Kidney (tissue), 14 donors: ENCODE measurements around the gene NXNL2. TPM values are rescaled to one million over a fixed set of nuclear protein-coding genes. Genes with fewer than 3 reads are reported as not detected.

Source experiments
- DNase-seq, 5 donors: peaks; one replicate each; pipeline ENCODE4 v3.0.0-alpha.2; 2013 to 2020
- FAIRE-seq: peaks from 2 replicates; lab custom pipeline; 2012; peaks lifted over from hg19 to GRCh38; lab: Jason Lieb, UNC
- H3K27ac ChIP-seq, 2 donors: one replicate each; pipeline ENCODE4 v1.7.0; 2013; ENCODE audit warnings: low read depth in 2 of 2, low read length in 2 of 2, inconsistent platforms in 1 of 2
- H3K27me3 ChIP-seq: one replicate; pipeline ENCODE4 v1.7.1; 2013; ENCODE audit warnings: low read length, inconsistent platforms; ENCODE audit not compliant: control insufficient read depth, insufficient read depth
- H3K36me3 ChIP-seq, 3 donors: one replicate each; pipeline versions ENCODE4 v1.7.0 to v1.7.1; 2013; ENCODE audit warnings: low read length in 3 of 3, control low read depth in 1 of 3, inconsistent platforms in 1 of 3; ENCODE audit not compliant: insufficient read depth in 3 of 3, control insufficient read depth in 2 of 3
- H3K4me1 ChIP-seq, 3 donors: one replicate each; pipeline versions ENCODE4 v1.7.0 to v1.7.1; 2013; ENCODE audit warnings: low read length in 3 of 3, inconsistent platforms in 1 of 3, low read depth in 1 of 3; ENCODE audit not compliant: control insufficient read depth in 2 of 3, insufficient read depth in 2 of 3
- H3K4me3 ChIP-seq, 3 donors: one replicate each; pipeline versions ENCODE4 v1.7.0 to v1.8.1; 2013; ENCODE audit warnings: low read length in 3 of 3, control low read depth in 1 of 3, inconsistent platforms in 1 of 3
- H3K9ac ChIP-seq, 3 donors: one replicate each; pipeline versions ENCODE4 v1.7.0 to v1.7.1; 2013; ENCODE audit warnings: low read length in 3 of 3, control low read depth in 1 of 3, inconsistent platforms in 1 of 3
- H3K9me3 ChIP-seq, 3 donors: one replicate each; pipeline versions ENCODE4 v1.7.0 to v1.7.1; 2013; ENCODE audit warnings: low read length in 3 of 3, control low read depth in 1 of 3, inconsistent platforms in 1 of 3; ENCODE audit not compliant: control insufficient read depth in 2 of 3, insufficient read depth in 1 of 3
- CTCF ChIP-seq: IDR thresholded peaks from 3 replicates; pipeline ENCODE4 v1.5.1; 2012; ENCODE audit warnings: mild to moderate bottlenecking, moderate library complexity, borderline replicate concordance; ENCODE audit not compliant: insufficient read depth; ENCODE audit errors: extremely low read depth
- intact Hi-C: fragments of 100-400 bp; cut with DNase I; formaldehyde crosslinking; loops from one replicate; pipeline ENCODE4 v1.11.1; 2022
- polyA plus RNA-seq: library from polyadenylated mRNA; stranded (reverse); fragments of 350-450 nt; fragmentation: Illumina TruSeq; extraction: RNeasy Lipid Tissue Mini Kit (QIAGEN cat#74804); gene quantifications from one replicate; pipeline ENCODE4 v1.2.3, GENCODE V29; 2014; ENCODE audit warnings: low read depth, low replicate concordance; ENCODE audit not compliant: insufficient read depth
- total RNA-seq: library from RNA; stranded (reverse); fragmentation: NEBNext Ultra II Directional; extraction: Animal tissue kit (Norgen Biotek cat#: 25700); gene quantifications from one replicate; pipeline ENCODE4 v1.2.1, GENCODE V29; 2021
- donor health status: control.
- donor health status: control.
- donor health status: control.
- donor health status: control.
- donor health status: control.
- donor health status: DM: yes; HTN: yes; CAD: no.
- donor health status: Normal renal cell carcinoma (clear cell type).

Gene NXNL2
- total and polyA plus RNA-seq, 2 donors from 2014 or later: 3.6 to 4.9 TPM

- no peak overlapping the region for H3K9ac ChIP-seq
- H3K4me3 ChIP-seq: no peak overlapping the region
- TF ChIP-seq CTCF: no peak
- FAIRE-seq (no peak), DNase-seq (peak in 1 of 5 donors; percentile 54)
- intact Hi-C loops: no loop called here
- H3K27ac ChIP-seq: no peak overlapping the region
- H3K9me3 ChIP-seq: no peaks in the 10 kb centered on the region
- H3K27me3 ChIP-seq: no peaks in the 10 kb centered on the region
- no peaks in the 10 kb centered on the region for H3K36me3 ChIP-seq
- H3K4me1 ChIP-seq: no peaks in the 10 kb centered on the region
Measured at GRCh38 chr9:88503081-88503844, 31.7 kb upstream of the NXNL2 start.

- H3K9ac ChIP-seq: no peak overlapping the region
- no peak overlapping the region for H3K27ac ChIP-seq
- no peaks in the 10 kb centered on the region for H3K36me3 ChIP-seq
- intact Hi-C loops: no loop called here
- H3K27me3 ChIP-seq: no peaks in the 10 kb centered on the region
- peaks cover 0 to 7% (median 0%) of the 10 kb centered on the region in 3 donors for H3K9me3 ChIP-seq
- no peaks in the 10 kb centered on the region for H3K4me1 ChIP-seq
- peak in 1 of 5 donors; percentile 30 for DNase-seq
- no peak for TF ChIP-seq CTCF
- no peak for FAIRE-seq
- H3K4me3 ChIP-seq: no peak overlapping the region
Measured at GRCh38 chr9:88503845-88504764, 30.9 kb upstream of the NXNL2 start.

- H3K9ac ChIP-seq: no peak overlapping the region
- peaks cover 0 to 9% (median 0%) of the 10 kb centered on the region in 3 donors for H3K9me3 ChIP-seq
- FAIRE-seq (no peak), DNase-seq (no peak)
- no peak overlapping the region for H3K4me3 ChIP-seq
- no peaks in the 10 kb centered on the region for H3K36me3 ChIP-seq
- no peaks in the 10 kb centered on the region for H3K4me1 ChIP-seq
- H3K27me3 ChIP-seq: no peaks in the 10 kb centered on the region
- intact Hi-C loops: no loop called here
- H3K27ac ChIP-seq: no peak overlapping the region
- TF ChIP-seq CTCF: no peak
Measured at GRCh38 chr9:88508326-88508725, 26.7 kb upstream of the NXNL2 start.
